Forelimb muscle (tissue), 1 donor: ENCODE data around the gene RBM5. TPM values are rescaled to one million over a fixed set of nuclear protein-coding genes. Genes with fewer than 3 reads are reported as not detected.
"Not testable (repeated sequence)": the region's sequence is repeated elsewhere in the genome, so short reads cannot be mapped to it uniquely, and the experiment has no call there.

Source experiments
- DNase-seq: peaks from one replicate; pipeline ENCODE4 v3.0.0-alpha.2; 2013; ENCODE audit warnings: low read depth
- polyA plus RNA-seq: library from polyadenylated mRNA; unstranded; fragments of 120-200 nt; gene quantifications from one replicate; pipeline ENCODE4 v1.2.1, GENCODE V29; 2013; ENCODE audit not compliant: insufficient read length

RBM5 gene
- 171 TPM for polyA plus RNA-seq

DNA sequence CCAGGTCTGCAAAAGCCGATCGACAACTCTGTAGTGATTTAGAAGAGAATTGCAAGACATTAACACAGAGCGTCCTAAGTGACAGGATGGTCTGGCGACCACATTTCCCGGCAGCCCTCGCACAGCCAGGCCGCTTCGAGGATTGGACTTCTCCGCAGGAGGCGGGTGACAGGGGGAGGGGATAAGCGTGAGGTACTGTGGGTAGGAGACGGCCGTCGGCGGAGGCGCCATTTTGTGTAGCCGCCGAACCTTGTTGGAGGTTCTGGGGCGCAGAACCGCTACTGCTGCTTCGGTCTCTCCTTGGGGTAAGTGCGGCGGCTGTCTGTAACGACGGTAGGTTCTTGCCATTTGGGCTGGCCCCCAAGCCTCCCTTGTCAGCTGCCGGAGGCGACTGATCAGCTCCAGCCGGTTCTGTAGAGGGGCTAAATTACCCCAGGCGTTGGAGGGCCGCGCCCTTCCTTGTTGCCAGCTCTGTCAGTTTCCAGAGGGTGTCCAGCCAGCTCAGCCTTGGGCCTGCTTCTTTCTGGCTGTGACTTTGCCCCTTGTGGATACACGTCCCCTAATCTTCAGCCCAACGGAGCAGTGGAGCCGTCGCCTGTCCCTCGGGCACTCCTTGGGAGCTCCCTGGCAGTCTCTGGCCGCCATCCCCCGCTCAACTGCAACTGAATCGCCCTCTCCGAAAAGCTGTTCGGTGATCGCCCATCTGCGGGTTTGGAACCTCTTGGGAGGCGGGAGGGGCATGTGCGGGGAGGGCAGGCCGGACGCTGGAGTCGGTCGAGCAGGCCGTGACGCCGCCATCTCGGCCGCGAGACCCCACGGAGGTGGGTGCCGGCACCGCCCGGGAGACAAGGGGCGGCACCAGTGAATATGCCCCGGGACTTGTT is at the start of gene RBM5:
RBM5 (plus strand) TSS at position 195 of the 884 bp plus-strand sequence. CDS start 1,516 bp downstream, outside the sequence.
- peak; percentile 87 for DNase-seq

DNA sequence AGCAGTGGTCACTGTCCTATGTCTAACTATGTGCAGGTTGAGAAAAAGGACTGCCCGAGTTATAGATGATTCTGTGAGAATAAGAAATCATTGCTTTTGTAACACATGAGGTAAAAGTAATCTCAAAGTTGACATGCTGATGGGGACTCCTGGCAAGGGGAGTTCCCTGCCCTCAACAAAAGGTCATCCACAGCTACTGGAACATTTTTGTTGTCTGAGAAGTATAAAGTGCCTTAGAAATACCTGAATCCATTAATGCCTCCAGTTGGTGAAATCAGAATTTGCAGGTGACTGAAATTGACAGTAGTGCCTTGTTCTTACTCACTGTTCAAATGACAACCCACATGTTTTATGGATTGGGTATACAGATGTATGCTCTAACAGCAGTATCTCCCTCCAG is 43.7 kb upstream of the RBM5 start:
- DNase-seq: no peak

DNA sequence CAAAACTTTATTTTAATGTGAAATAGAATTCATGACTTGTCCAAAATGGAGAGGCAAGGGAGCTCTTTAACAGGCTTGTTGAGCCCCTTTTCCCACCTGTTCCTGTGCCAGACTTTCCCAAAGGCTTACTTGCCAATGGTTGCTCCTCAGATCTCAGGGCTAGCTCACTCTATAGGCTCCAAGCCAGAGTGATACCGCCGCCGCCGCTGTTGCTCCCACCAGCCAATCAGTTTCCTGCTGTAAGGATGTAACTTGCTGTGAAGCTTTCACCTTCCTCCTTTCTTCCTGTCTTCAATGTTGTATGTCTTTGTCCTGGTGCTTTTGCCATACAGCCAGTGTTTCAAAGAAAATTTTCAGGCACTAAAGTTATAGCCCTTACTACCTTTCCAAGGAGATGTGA is 41.3 kb upstream of the RBM5 start:
- no peak for DNase-seq

DNA sequence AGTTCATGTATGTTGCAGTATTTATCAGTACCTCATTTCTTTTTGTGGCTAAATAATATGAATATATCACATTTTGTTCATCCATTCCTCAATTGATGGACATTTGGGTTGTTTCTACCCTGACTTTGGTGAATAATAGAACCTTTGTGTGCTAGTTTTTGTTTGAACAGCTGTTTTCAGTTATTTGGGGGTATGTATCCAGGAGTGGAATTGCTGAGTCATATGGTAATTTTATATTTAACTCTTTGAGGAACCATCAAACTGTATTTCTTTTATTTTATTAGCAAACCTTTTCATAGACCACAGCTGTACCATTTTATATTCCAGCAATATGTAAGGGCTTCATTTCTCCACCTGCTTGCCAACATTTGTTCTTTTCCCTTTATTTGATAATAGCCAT is 38.4 kb upstream of the RBM5 start:
- DNase-seq: no peak

DNA sequence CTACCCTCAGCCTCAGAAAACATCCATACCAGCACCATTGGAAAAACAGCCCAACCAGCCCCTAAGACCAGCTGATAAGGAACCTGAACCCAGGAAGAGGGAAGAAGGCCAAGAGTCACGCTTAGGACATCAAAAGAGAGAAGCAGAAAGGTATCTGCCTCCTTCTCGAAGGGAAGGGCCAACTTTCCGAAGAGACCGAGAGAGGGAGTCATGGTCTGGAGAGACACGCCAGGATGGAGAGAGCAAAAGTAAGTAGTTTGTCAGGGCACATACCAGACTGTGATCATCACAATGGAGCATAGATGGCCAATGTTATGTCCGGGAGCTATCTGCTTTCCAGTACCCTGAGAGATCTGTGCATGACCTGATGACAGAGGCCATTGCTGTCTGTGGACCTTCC is 31.0 kb upstream of the RBM5 start:
- no peak for DNase-seq

DNA sequence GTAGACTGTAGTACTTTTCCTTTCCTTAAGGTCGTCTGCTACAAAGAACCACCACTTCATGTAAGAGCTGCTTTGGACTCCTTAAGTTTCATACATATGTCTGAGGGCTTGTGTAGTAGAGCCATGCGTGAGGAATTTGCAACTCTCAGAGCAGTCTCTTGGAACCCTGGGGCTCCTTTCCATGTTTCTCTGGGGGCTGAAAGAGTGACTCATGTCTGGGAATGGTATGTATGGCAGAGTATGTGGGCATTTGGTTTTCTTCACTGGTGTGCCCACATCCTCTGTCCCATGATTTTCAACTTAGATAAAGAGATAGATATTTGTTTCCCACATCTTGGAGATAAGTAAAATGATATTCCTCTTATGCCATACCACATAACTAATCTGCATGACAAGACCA is 20.6 kb upstream of the RBM5 start:
- DNase-seq: no peak

DNA sequence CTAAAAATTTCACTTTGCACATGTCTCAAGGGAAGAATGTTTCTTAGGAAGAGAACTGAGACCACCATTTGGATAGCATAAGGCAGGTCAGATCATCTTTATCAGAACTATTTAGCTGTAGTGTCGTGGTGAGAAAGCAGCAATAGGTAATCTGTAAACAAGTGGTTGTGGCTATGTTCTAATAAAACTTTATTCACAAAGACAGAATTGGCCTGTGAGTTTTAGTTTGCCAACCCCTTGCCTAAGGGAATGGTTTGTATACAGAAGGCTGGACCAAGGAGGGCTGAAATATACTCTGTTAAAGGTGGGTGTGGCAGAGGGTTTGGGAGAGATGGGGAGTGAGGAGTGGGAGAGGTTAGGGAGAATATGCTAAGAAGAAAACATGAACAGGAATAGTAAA is 10.6 kb upstream of the RBM5 start:
- DNase-seq: no peak

DNA sequence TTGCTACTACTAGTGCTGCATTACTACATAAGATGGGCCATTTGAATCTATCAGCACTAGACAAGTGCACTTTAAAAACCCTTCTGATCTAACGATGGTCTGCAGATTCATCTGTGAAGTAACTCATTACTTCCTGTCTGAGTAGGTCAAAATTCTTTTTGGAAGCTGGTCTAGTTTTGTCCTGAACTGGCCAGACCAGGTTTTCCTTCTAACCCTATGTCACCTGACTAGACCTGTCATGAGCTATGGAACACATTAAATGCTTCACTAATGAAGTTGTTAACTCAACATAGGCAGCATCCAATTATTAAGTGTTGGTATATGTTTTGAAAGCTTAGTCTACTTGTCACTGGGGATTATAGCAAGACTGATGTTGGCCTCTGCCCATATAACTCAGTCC is 10.1 kb upstream of the RBM5 start:
- no peak for DNase-seq

DNA sequence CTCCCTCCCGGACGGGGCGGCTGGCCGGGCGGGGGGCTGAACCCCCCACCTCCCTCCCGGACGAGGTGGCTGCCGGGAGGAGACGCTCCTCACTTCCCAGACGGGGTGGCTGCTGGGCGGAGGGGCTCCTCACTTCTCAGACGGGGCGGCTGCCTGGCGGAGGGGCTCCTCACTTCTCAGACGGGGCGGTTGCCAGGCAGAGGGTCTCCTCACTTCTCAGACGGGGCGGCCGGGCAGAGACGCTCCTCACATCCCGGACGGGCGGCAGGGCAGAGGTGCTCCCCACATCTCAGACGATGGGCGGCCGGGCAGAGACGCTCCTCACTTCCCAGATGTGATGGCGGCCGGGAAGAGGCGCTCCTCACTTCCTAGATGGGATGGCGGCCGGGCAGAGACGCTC is 3.8 kb upstream of the RBM5 start:
- DNase-seq: not testable (repeated sequence)

DNA sequence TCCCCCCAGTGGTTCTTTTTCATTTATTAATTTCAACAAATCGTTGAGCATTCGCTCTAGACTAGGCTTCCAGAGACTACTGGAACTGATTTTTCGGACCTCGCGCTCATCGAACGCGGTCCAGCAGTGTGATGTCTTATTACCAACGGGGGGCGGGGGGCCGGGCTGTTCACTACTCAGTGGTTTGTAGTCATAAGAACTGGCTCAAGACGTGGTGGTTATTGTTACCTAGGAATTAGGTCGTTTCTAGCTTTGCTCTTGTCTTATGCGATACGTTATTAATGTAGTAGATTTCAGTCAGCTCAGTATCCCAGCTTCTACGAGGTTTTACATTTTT is 858 bp downstream of the RBM5 start:
- DNase-seq: no peak

DNA sequence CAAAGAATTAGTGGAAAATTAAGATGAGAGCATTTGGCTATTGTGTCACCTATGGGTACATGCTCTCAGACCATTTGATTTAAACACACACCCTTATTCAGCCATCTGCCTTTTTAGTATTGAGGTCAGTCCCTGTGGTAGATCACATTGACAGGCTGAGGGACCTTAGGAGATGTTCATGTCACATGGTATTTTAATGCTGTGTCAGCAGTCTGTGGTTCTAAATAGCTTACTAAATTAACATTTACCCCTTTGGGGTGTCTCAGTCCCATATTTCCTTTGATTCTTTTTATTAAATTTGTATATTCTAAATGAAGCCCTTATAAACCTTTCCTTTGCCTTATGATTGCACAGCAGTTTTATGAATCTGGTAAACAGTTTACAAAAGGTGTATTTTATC is 2.3 kb downstream of the RBM5 start:
- DNase-seq: no peak

DNA sequence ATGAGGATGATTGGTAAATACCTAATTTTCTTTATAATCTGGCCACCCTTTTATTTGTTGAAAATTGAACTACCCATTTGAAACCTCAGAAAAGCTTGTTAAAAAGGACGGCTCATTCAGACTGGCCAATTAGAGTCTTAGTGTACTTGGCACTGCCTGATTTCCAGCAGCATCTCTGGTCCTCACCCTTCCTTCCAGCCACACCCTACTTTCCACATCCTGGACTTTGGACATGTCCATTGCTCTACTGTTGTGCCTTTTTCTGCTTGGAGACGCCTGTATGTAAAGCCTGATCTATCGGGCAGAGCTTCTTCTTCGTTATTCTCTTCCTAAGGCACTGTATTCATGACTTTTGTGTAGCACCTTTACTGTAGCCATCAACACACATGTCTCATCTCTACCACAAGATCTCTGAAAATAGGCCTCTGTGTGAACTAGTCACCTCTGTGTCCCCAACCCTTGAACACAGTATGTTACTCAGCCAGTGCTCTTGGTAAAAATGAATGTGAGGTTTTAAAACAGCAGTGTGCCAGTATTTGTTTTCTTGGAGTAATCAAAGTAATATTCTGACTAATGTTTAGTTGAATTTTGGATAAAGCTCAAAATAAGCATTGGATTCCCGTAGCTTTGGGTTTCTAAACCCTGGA is 6.8 kb downstream of the RBM5 start:
- DNase-seq: no peak

DNA sequence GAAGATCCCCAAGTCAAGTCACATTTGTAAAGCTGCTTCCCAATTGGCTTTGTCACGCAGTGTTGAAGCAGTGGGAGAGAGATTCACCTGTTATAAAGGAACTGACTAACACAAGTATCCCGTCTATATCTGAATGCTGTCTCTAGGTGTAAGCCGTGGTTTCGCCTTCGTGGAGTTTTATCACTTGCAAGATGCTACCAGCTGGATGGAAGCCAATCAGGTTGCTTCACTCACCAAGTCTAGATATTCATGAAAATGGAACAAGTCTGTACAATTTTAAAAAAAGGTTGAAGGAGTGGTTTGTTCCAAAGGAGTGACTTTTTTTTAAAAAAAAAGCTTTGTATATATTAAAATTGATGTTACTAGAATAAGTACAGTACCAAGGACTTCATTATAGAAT is 11.7 kb downstream of the RBM5 start:
- DNase-seq: no peak

DNA sequence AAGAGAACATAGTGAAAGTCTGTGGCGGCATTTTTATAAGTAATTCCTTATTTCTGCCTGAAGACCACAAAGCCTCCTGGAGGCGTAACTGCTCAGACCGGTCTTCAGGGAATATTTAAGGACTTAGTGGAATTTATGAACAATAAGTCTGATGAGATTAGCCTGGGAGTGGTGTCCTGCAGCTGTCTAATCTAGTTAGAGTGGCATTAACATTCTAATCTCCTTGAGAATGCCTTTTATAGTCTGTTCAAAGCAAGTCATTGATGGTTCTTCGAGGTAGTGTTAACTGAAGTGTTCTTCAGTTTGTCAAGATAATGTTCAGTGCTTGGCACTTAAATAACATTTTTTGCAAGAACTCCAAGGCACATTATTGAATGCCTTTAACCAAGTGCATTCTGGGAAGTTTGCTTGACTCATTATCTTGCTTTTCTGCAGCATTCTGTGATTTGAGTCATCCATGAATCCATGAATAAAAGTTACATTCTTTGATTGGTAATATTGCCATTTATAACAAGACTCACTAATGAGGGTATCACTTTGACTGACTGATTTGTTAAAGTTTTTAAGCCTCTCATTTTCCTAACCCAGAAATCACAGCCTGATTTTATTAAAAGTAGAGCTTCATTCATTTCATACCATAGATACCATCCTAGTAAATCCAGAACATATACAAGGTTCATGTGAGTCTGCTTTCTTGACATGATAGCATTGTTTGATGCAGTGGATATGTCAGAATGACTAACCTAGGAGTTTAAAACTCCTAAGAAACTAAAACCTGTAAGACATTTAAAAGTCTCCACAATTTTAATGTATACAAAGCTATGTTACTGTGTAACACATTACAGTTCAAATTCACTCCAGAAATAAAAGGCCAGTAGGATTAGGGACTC is 12.5 kb downstream of the RBM5 start:
- no peak for DNase-seq

DNA sequence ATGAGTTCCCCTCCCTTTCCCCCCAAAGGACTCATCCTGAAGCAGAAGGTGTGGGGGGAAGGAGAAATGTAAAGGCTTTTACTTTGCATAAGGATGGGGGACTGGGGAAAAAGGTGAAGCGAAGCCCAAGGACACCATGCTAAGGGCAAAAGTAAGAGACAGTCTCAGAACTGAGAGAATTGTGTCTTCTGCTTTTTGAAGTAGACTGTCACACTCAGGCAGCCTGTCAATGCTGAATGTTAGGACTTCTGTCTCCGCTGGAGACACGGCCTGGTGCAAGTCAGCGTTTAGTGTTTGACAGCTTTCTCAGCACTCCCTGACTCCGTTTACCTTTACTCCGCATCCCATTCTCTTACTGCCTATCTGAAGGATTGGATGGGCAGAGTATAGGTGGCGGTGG is 13.8 kb downstream of the RBM5 start:
- DNase-seq: no peak

DNA sequence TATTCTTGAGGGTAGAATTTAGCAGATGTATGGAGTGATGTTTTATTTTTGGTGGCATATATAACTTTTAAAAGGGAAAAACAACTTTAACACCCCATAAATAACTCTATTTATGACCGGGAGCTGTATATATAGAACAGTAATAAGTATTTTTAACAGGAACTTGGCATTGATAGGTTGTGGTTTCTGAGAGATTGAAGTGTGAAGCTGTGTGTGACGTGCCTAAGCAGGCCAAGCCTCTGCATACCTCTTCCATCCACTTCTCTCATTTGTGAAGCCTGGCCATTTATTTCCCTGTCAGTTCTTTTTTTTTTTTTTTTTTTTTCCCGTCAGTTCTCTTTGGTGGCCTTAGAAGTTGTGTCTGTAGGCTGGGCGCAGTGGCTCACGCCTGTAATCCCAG is 23.0 kb downstream of the RBM5 start:
- DNase-seq: no peak

DNA sequence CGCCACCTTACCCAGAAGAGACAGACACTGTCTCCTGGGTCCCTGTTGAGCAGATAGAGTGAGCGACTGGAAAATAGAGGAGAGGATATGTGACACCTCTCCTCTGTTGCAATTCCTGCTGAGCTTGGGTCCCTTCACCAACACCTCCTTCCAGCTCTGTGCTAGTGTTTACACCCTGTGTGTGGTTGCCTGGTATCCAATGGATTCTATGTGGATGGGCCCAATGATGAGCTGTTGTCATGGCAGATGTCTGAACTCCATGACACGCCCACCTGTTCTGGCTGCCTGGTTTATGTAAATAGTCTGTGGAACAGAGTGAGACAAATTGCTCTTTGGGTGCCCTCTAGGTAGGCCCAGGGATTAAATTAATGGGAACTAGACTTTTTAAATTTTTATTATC is 23.7 kb downstream of the RBM5 start:
- DNase-seq: no peak

DNA sequence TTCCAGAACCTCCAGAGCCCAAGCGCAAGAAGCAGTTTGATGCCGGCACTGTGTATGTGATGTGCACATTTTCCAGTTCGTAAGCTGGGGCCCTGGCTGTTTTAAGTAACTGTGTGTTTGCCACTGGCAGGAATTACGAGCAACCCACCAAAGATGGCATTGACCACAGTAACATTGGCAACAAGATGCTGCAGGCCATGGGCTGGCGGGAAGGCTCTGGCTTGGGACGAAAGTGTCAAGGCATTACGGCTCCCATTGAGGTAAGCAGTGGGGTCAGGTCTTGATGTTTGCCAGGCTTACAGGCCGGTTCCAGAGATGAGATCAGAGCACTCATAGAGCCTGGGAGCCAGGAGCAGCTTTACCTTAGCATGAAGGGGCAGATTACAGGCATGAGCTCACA is 28.4 kb downstream of the RBM5 start:
- DNase-seq: no peak

DNA sequence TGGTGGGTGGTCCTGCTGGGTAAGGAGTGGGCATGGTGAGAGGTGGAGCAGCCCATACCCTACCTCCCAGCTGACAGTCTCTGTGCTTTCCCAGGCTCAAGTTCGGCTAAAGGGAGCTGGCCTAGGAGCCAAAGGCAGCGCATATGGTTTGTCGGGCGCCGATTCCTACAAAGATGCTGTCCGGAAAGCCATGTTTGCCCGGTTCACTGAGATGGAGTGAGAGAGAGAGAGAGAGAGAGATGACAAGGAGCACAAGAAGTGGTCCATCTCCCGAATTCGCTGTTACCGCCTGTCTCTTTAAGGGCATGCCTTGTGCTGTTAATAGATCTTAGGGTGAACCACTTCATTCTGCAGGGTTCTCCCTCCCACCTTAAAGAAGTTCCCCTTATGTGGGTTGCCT is 29.5 kb downstream of the RBM5 start:
- no peak for DNase-seq

DNA sequence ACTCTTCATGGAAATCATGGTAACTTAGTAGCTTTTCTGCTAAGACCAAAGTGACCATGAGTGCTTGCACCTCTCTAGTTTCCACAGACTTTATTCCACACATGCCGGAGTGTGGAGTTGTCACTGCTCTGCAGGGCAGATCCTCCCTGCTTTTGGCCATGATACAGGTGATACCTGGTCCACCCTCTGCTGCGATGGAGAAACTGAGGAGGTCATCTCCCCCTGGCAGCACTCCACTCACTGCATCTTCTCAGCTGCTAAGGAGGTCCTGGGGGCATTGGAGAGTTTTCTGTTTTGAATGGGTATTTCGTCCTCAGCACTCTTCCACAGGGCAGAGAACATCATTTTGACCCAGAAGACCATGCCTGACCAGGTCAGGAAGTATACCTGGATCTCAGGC is 31.1 kb downstream of the RBM5 start:
- DNase-seq: no peak

DNA sequence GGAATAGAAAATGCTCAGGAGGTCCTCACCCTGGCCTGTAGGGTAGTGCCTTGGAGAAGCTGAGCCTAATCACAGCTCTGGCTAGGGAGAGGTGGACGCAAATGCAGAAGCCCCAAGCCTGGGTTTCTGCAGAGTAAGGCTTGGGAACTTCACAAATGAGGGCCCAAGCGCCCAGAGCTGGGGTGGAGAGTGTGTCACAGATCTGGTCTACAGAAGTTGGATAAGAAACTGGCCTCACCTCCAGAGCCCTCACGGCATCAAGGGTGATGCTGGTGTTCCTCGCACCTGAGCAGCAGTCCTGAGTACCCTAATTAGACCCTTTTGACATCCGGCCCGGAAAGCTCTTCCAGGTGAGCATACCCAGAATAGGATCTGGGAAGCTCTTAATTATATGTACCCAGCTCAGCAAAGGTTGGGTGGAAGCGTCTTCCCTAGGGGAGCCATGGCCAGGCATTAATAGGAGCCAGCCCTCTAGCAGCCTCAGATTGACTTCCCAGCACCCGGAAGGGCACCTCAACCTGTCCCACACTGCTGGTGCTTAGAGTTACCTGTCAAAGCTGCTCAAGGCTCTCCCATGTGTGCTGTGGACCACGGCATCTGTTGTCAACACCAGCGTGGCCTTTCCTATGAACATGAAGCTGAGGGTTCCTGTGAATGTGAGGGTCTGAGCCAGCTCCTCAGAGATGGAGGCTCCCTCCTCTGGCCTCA is 31.8 kb downstream of the RBM5 start:
- DNase-seq: no peak
